ENCODE measurements around the gene NCSTN.

Gene NCSTN

DNA sequence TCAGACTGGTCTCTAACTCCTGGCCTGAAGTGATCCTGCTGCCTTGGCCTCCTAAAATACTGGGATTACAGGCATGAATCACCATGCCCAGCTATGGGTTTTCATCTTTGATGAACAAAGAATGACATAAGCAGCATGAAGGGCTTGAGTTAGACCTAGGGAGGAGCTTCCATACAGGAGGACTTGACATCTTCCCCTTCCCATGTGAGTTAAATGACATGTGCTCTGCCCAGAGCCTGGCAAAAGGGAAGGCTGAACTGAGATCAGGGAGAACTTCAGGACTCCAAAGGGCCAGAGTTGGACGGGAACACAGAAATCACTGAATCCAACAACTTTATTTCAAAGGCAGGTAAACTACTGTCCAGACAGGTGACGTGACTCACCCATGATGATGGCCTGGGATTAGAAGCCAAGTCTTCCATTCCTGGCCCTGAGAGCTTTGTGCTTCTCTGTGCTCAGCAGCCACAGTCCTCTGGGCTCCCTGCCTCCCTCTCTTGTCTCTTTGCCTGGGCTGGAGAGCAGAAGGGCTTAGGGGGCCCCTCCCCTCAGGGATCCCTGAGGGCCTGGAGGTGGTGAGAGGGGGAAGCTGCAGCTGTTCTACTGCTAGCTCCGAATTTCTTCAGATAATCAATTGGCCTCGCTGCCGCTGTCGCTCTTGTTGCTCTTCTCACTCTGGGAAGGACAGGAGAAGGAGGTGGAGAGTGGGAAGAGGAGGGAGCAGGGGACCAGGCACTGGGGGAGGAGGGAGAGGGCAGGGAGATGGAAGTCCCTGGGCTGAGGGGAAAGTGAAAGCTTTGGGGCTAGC, 31.3 kb downstream of the NCSTN start:
- TF ChIP-seq USF1 (IDR thresholded peaks at IDR 0.05) (no peak), CREB1 (IDR thresholded peaks at IDR 0.05; ENCODE audit: low read depth) (no peak), YY1 (IDR thresholded peaks at IDR 0.05; ENCODE audit: low read depth) (no peak), EGR1 (IDR thresholded peaks at IDR 0.05) (no peak), RAD21 (IDR thresholded peaks at IDR 0.05; ENCODE audit: low read depth) (no peak), REST (IDR thresholded peaks at IDR 0.05; ENCODE audit: low read depth) (no peak), CEBPB (IDR thresholded peaks at IDR 0.05) (no peak), FOXM1 (IDR thresholded peaks at IDR 0.05; ENCODE audit: borderline replicate concordance, low read depth) (no peak), ZBTB7A (IDR thresholded peaks at IDR 0.05; ENCODE audit: low read depth) (no peak)

DNA sequence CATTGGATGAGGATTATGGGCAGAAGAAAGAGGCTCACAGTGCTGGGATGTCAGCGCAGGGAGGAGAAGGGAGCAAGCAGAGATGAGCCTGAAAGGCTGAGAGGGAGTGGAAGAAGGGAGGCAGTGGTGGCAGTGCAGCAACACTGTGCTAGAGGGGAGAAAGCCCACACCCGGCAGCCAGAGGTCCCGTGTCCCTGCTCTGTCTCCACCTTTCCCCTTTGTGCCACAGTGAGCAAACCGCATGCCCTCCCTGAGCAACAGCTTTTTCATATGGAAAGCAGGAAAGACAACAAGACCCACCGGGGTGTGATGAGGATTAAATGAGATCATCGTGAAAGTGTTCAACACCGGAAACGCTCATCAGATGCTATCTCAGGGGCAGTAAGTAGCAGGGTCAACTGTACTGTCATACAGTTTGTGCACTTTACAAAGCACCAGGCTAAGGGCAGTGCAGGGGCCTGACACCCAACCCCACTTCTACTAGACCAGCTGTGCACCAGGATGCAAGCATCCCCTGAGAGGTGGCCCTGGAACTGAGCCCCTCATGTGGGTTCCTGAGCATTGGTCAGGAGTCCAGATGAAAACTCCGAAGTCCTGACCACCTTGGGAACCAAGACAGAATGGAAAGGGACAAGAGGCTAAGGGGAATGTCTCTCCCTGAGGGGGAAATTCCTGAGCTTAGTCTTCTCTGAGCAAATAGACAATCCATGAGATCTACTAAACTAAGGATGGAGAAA, 32.8 kb downstream of the NCSTN start:
- TF ChIP-seq USF1 (IDR thresholded peaks at IDR 0.05) (no peak), TCF12 (IDR thresholded peaks at IDR 0.05; ENCODE audit: low read depth) (no peak), TEAD4 (IDR thresholded peaks at IDR 0.05) (no peak), ZBTB7A (IDR thresholded peaks at IDR 0.05; ENCODE audit: low read depth) (no peak), TAF1 (IDR thresholded peaks at IDR 0.05; ENCODE audit: low read depth) (no peak), RAD21 (IDR thresholded peaks at IDR 0.05; ENCODE audit: low read depth) (no peak), NFIC (IDR thresholded peaks at IDR 0.05) (no peak), YY1 (IDR thresholded peaks at IDR 0.05; ENCODE audit: low read depth) (no peak), CREB1 (IDR thresholded peaks at IDR 0.05; ENCODE audit: low read depth) (no peak), FOXM1 (IDR thresholded peaks at IDR 0.05; ENCODE audit: borderline replicate concordance, low read depth) (no peak), EGR1 (IDR thresholded peaks at IDR 0.05) (no peak)

- TF ChIP-seq RAD21 (IDR thresholded peaks at IDR 0.05; ENCODE audit: low read depth), result peak; percentile 94
- no peak for TF ChIP-seq TCF12 (IDR thresholded peaks at IDR 0.05; ENCODE audit: low read depth)
- TF ChIP-seq USF1 (IDR thresholded peaks at IDR 0.05), result no peak
Measured at GRCh38 chr1:160376525-160377131, 33.4 kb downstream of the NCSTN start.

DNA sequence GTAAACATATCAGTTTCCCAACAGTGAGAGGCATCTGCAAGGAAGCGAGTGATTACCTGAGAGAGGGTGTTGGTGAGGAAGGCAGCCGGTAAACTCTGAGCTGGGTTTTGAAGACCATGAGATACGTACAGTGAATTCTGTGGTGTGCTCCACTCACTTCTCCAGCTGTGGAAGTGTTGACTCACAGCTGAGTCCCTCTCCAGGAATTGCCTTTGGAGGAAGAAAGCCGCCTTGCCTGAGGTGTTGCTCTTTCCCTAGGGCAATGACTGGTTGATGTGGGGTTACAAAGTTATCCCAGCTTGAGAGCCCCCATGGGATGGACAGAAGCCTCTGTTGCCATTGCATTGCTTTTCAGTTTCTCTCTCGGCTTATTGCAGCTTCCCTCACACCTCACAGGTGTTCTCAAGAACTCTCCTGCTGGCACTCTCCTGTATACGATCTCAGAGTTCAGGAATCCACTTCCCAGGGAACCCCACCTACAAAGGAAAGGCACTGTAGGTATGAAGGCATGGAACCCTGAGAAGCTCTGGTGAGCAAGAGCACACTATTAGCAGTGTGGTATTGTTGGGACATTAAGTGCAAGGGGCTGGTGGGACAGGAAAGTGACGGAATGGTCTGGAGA, 34.5 kb downstream of the NCSTN start:
- no peak for TF ChIP-seq CEBPB (IDR thresholded peaks at IDR 0.05)

DNA sequence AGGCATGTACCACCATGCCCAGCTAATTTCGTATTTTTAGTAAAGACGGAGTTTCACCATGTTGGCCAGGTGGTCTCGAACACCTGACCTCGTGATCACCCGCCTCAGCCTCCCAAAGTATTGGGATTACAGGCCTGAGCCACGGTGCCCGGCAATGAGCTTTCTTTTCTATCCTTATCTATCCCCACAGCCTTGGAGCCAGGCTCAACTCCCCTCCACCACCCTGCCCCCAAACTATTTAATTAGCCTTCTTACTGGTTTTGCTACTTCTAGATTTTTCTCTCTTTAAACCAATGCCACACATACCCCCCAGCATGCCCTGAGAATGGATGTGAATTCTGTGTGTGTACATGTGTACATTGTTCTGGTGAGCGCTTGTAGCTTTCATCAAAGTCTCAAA, 51.5 kb downstream of the NCSTN start:
- TF ChIP-seq RAD21 (IDR thresholded peaks at IDR 0.05; ENCODE audit: low read depth) (no peak), CREB1 (IDR thresholded peaks at IDR 0.05; ENCODE audit: low read depth) (no peak), YY1 (IDR thresholded peaks at IDR 0.05; ENCODE audit: low read depth) (no peak), ZBTB7A (IDR thresholded peaks at IDR 0.05; ENCODE audit: low read depth) (no peak), TAF1 (IDR thresholded peaks at IDR 0.05; ENCODE audit: low read depth) (no peak), EGR1 (IDR thresholded peaks at IDR 0.05) (no peak), TEAD4 (IDR thresholded peaks at IDR 0.05) (no peak), TCF12 (IDR thresholded peaks at IDR 0.05; ENCODE audit: low read depth) (no peak), FOXM1 (IDR thresholded peaks at IDR 0.05; ENCODE audit: borderline replicate concordance, low read depth) (no peak), CEBPB (IDR thresholded peaks at IDR 0.05) (no peak), NFIC (IDR thresholded peaks at IDR 0.05) (no peak)

DNA sequence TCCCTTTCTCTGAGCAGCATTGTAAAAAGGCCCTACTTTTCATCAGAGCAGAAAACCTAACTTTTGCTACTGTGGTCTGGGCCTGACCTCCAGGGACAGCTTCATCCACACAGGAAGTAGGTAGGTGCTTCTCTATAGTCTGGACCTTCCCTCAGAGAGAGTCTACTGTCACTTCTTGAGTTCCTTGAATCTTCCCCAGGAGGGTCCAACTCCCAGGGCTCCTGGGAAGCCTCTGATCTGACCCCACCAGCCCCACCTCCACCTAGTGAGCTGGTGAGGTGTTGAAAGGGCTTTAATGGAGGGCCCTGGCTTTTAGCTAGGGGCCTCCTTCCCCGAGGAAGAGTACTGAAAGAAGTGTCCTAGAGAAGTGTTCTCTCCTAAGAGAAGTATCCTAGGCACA, 54.5 kb downstream of the NCSTN start:
- TF ChIP-seq CEBPB (IDR thresholded peaks at IDR 0.05), result no peak
- no peak for TF ChIP-seq ZBTB7A (IDR thresholded peaks at IDR 0.05; ENCODE audit: low read depth)
- no peak for TF ChIP-seq REST (IDR thresholded peaks at IDR 0.05; ENCODE audit: low read depth)
- no peak for TF ChIP-seq CREB1 (IDR thresholded peaks at IDR 0.05; ENCODE audit: low read depth)
- TF ChIP-seq RAD21 (IDR thresholded peaks at IDR 0.05; ENCODE audit: low read depth), result no peak
- TF ChIP-seq TAF1 (IDR thresholded peaks at IDR 0.05; ENCODE audit: low read depth), result no peak
- TF ChIP-seq FOXM1 (IDR thresholded peaks at IDR 0.05; ENCODE audit: borderline replicate concordance, low read depth), result no peak
- no peak for TF ChIP-seq EP300 (IDR thresholded peaks at IDR 0.05; ENCODE audit: borderline replicate concordance)
- no peak for TF ChIP-seq USF1 (IDR thresholded peaks at IDR 0.05)
- no peak for TF ChIP-seq TCF12 (IDR thresholded peaks at IDR 0.05; ENCODE audit: low read depth)
- TF ChIP-seq YY1 (IDR thresholded peaks at IDR 0.05; ENCODE audit: low read depth), result no peak
- TF ChIP-seq MAX (IDR thresholded peaks at IDR 0.05), result no peak
